ENCODE measurements around the gene TULP3. TPM values are rescaled to one million over a fixed set of nuclear protein-coding genes. Genes with fewer than 3 reads are reported as not detected.

Gene TULP3
- total and polyA plus RNA-seq, 10 of the 15 experiments (the other 5 are each of a cell fraction or from before 2014, with no cell fraction given) = 3.1 to 10.4 (median 8.1) TPM

- Histone ChIP-seq H3K79me2 (ENCODE audit: control insufficient read depth, insufficient read depth, low read length) (no peaks in the 10 kb centered on the region), H3K27me3 (replicated peaks in 1 of 2; ENCODE audit: control insufficient read depth in 2 of 2, insufficient read depth in 2 of 2, low read length in 1 of 2) (no peaks in the 10 kb centered on the region), H3K9ac (ENCODE audit: control insufficient read depth, insufficient read depth, low read length) (no peak overlapping the region), H3K9me3 (replicated peaks; ENCODE audit: control insufficient read depth, insufficient read depth, low read length) (no peaks in the 10 kb centered on the region), H2AFZ (ENCODE audit: control insufficient read depth, low read depth, low read length) (no peak overlapping the region), H3K4me3 (no peak overlapping the region), H3K36me3 (ENCODE audit: control insufficient read depth in 2 of 2, insufficient read depth in 2 of 2, low read length in 1 of 2) (no peaks in the 10 kb centered on the region; a peak in 1 of 4 replicates), H3K4me1 (ENCODE audit: control insufficient read depth, insufficient read depth, low read length) (no peaks in the 10 kb centered on the region), H3K27ac (ENCODE audit: control insufficient read depth, insufficient read depth) (no peak overlapping the region), H4K20me1 (ENCODE audit: control insufficient read depth, insufficient read depth) (no peaks in the 10 kb centered on the region), H3K4me2 (ENCODE audit: control insufficient read depth, insufficient read depth) (no peak overlapping the region)
- POLR2A ChIA-PET = no interaction called here
- TF ChIP-seq FOXM1 (IDR thresholded peaks at IDR 0.05; ENCODE audit: low read depth, low read length) (no peak), SMC3 (IDR thresholded peaks at IDR 0.05; ENCODE audit: borderline replicate concordance, low read length) (no peak), JUNB (IDR thresholded peaks at IDR 0.05) (no peak), USF1 (IDR thresholded peaks at IDR 0.05; ENCODE audit: borderline replicate concordance, extremely low read length, insufficient read depth, low read depth, low read length) (no peak), HCFC1 (IDR thresholded peaks at IDR 0.05; ENCODE audit: low read length) (no peak), YBX1 (IDR thresholded peaks at IDR 0.05) (no peak), MXI1 (IDR thresholded peaks at IDR 0.05; ENCODE audit: low read depth, low read length) (no peak), EP300 (IDR thresholded peaks at IDR 0.05; ENCODE audit: borderline replicate concordance in 1 of 2, control insufficient read depth in 1 of 2, low read depth in 2 of 2, low read length in 2 of 2) (no peak), BHLHE40 (IDR thresholded peaks at IDR 0.05; ENCODE audit: borderline replicate concordance in 1 of 2, low read depth in 2 of 2, low read length in 1 of 2) (no peak), SIX5 (IDR thresholded peaks at IDR 0.05; ENCODE audit: low read depth, low read length, severe bottlenecking) (no peak), E2F4 (IDR thresholded peaks at IDR 0.05; ENCODE audit: low read depth, low read length) (no peak), DPF2 (IDR thresholded peaks at IDR 0.05) (no peak)
- SMC1A ChIA-PET (ENCODE audit: uncharacterized antibody, unreplicated experiment) = no interaction called here
- BruUV-seq (replicated peaks) = no TSS peak
- ATAC-seq (no peak), FAIRE-seq (no peak), DNase-seq (ENCODE audit: low read depth, low spot score) (no peak)
- WGBS (ENCODE audit: insufficient coverage, insufficient replicate concordance, low lambda C conversion rate, missing lambda C conversion rate) = 91% methylated on average over 6 of the region's 6 CpGs
- CTCF ChIA-PET = interaction anchor here (2.2 kb wide), 1 partner anchor 10 kb away, joined by 11 read pairs; no protein-coding TSS in a partner anchor
- RAD21 ChIA-PET (ENCODE audit: unreplicated experiment) = no interaction called here
- intact Hi-C loops (cut with micrococcal nuclease; ENCODE audit: unreplicated experiment) (loop anchor here (5.0 kb wide), 1 partner anchor 42 kb away; the partner anchor contains the start of gene TULP3), in situ Hi-C loops (cut with MboI) (no loop called here)
Observed at GRCh38 chr12:2934371-2934770, 43.7 kb downstream of the TULP3 start.
